GM18951 (cell line): ENCODE results near the gene NNT.

Experiments
- POLR2A ChIP-seq: IDR thresholded peaks from 4 replicates; pipeline ENCODE4 v1.6.1; 2011; ENCODE audit warnings: mild to moderate bottlenecking; ENCODE audit not compliant: insufficient read length, insufficient read depth; ENCODE audit errors: extremely low read depth
- in situ Hi-C: fragments of 300-500 bp; cut with MboI; formaldehyde crosslinking; loops from one replicate; pipeline ENCODE4 v1.12.0; 2022; ENCODE audit warnings: low sequenced_read_pairs, mixed read lengths, inconsistent platforms; ENCODE audit not compliant: unreplicated experiment

The NNT gene

GRCh38 chr5:43601454-43602260 lies 1.3 kb upstream of the NNT start:
- in situ Hi-C loops: no loop called here
- TF ChIP-seq POLR2A: no peak

GRCh38 chr5:43603344-43604217 lies 601 bp downstream of the NNT start:
- TF ChIP-seq POLR2A: peak; percentile 69
- in situ Hi-C loops: no loop called here

GRCh38 chr5:43604699-43605098 lies 1.7 kb downstream of the NNT start:
- in situ Hi-C loops: no loop called here
- no peak for TF ChIP-seq POLR2A

GRCh38 chr5:43606351-43606750 lies 3.4 kb downstream of the NNT start:
- TF ChIP-seq POLR2A: no peak
- in situ Hi-C loops: no loop called here

- in situ Hi-C loops: no loop called here
Observed at GRCh38 chr5:43608406-43608805, 5.4 kb downstream of the NNT start.

GRCh38 chr5:43609752-43610151 lies 6.8 kb downstream of the NNT start:
- TF ChIP-seq POLR2A: no peak
- in situ Hi-C loops: no loop called here

More at GRCh38 chr5:43608406-43608805, 5.4 kb downstream of the NNT start:
- no peak for TF ChIP-seq POLR2A

- TF ChIP-seq POLR2A: no peak
- in situ Hi-C loops: no loop called here
Observed at GRCh38 chr5:43613370-43613769, 10.4 kb downstream of the NNT start.

GRCh38 chr5:43615445-43616184 lies 12.6 kb downstream of the NNT start:
- TF ChIP-seq POLR2A: no peak
- in situ Hi-C loops: no loop called here

GRCh38 chr5:43616535-43616934 lies 13.6 kb downstream of the NNT start:
- no peak for TF ChIP-seq POLR2A
- in situ Hi-C loops: no loop called here

- in situ Hi-C loops: no loop called here
- TF ChIP-seq POLR2A: no peak
Observed at GRCh38 chr5:43619380-43619779, 16.4 kb downstream of the NNT start.

- no peak for TF ChIP-seq POLR2A
- in situ Hi-C loops: no loop called here
Observed at GRCh38 chr5:43619911-43620310, 16.9 kb downstream of the NNT start.

- in situ Hi-C loops: no loop called here
- TF ChIP-seq POLR2A: no peak
Observed at GRCh38 chr5:43620944-43621505, 18.0 kb downstream of the NNT start.

- in situ Hi-C loops: no loop called here
- TF ChIP-seq POLR2A: no peak
Observed at GRCh38 chr5:43622074-43622473, 19.1 kb downstream of the NNT start.
